K562 (cell line): ENCODE data around the gene TMEM217. TPM values are rescaled to one million over a fixed set of nuclear protein-coding genes. Genes with fewer than 3 reads are reported as not detected.

Experiments
- ADNP ChIP-seq: fragments of 200-800 bp; sonication (Bioruptor generic); IDR thresholded peaks from 2 replicates; pipeline ENCODE4 v1.6.1; 2016; ENCODE audit warnings: missing genetic modification characterization, missing compliant biosample characterization
- CUX1 ChIP-seq: fragments of 200-800 bp; sonication (Bioruptor generic); IDR thresholded peaks from 2 replicates; pipeline ENCODE4 v1.6.1; 2016; ENCODE audit warnings: missing genetic modification characterization, missing compliant biosample characterization
- HEY1 ChIP-seq: fragments of 250-450 bp; sonication (Bioruptor Pico); IDR thresholded peaks from 2 replicates; pipeline ENCODE4 v1.5.0; 2020; ENCODE audit warnings: mild to moderate bottlenecking, moderate library complexity, borderline replicate concordance
- MAX ChIP-seq: sonication (generic); formaldehyde crosslinking; IDR thresholded peaks from 2 replicates; pipeline ENCODE4 v1.9.0; 2022; ENCODE audit warnings: mild to moderate bottlenecking, missing genetic modification reagents
- MCM5 ChIP-seq: fragments of 450-650 bp; IDR thresholded peaks from 2 replicates; pipeline ENCODE4 v1.6.1; 2016; ENCODE audit warnings: low read depth
- MECOM ChIP-seq: fragments of 250-450 bp; sonication (Bioruptor Pico); IDR thresholded peaks from 2 replicates; pipeline ENCODE4 v1.8.0; 2022; ENCODE audit warnings: inconsistent platforms
- NCOA2 ChIP-seq, 2 experiments: fragments of 450-650 bp; IDR thresholded peaks; 2 replicates each; pipeline ENCODE4 v1.6.1; 2018; ENCODE audit warnings: mild to moderate bottlenecking in 2 of 2, moderate library complexity in 1 of 2; ENCODE audit not compliant: partially characterized antibody in 2 of 2
- NEUROD1 ChIP-seq: fragments of 150-350 bp; IDR thresholded peaks from 2 replicates; pipeline ENCODE4 v1.6.1; 2014; ENCODE audit warnings: borderline replicate concordance, low read length, low read depth; ENCODE audit not compliant: partially characterized antibody
- NFATC3 ChIP-seq: fragments of 450-650 bp; IDR thresholded peaks from 2 replicates; pipeline ENCODE4 v1.6.1; 2017; ENCODE audit warnings: mild to moderate bottlenecking
- NR3C1 ChIP-seq: sonication (generic); formaldehyde crosslinking; IDR thresholded peaks from 2 replicates; pipeline ENCODE4 v1.8.1; 2022; ENCODE audit warnings: missing genetic modification reagents
- PATZ1 ChIP-seq: fragments of 250-450 bp; sonication (Bioruptor Pico); IDR thresholded peaks from 2 replicates; pipeline ENCODE4 v1.5.0; 2020; ENCODE audit warnings: mild to moderate bottlenecking, borderline replicate concordance
- RBFOX2 ChIP-seq: fragments of 200-400 bp; formaldehyde crosslinking; IDR thresholded peaks from 2 replicates; pipeline ENCODE4 v1.6.1; 2017; ENCODE audit warnings: low read depth, mild to moderate bottlenecking, low read length, moderate library complexity
- SP2 ChIP-seq: IDR thresholded peaks from 2 replicates; pipeline ENCODE4 v1.6.1; 2011; ENCODE audit warnings: mild to moderate bottlenecking, low read depth, low read length, moderate library complexity; ENCODE audit not compliant: poor library complexity, severe bottlenecking; ENCODE audit errors: extremely low read depth
- TBL1XR1 ChIP-seq, 2 experiments: IDR thresholded peaks; 2 replicates each; pipeline ENCODE4 v1.6.1; 2012; ENCODE audit warnings: improper control_type of control experiment in 2 of 2, low read length in 2 of 2, mild to moderate bottlenecking in 1 of 2
- U2AF1 ChIP-seq: fragments of 200-400 bp; formaldehyde crosslinking; optimal IDR thresholded peaks from 2 replicates; pipeline ENCODE3; 2017; ENCODE audit warnings: mild to moderate bottlenecking, low read depth, low read length, moderate library complexity
- WHSC1 ChIP-seq: IDR thresholded peaks from one replicate; pipeline ENCODE4 v1.6.1; 2012; ENCODE audit warnings: low read length, control low read depth, inconsistent platforms
- YBX1 ChIP-seq: fragments of 450-650 bp; IDR thresholded peaks from 2 replicates; pipeline ENCODE4 v1.7.1; 2016; ENCODE audit warnings: mild to moderate bottlenecking
- ZNF212 ChIP-seq: fragments of 450-650 bp; formaldehyde crosslinking; IDR thresholded peaks from 2 replicates; pipeline ENCODE4 v1.4.0; 2020; ENCODE audit warnings: mild to moderate bottlenecking
- ZNF311 ChIP-seq: fragments of 250-450 bp; sonication (Bioruptor Pico); IDR thresholded peaks from 2 replicates; pipeline ENCODE4 v1.4.0; 2020; ENCODE audit warnings: mild to moderate bottlenecking, moderate library complexity
- ZNF445 ChIP-seq: fragments of 250-450 bp; sonication (Bioruptor Pico); IDR thresholded peaks from 2 replicates; pipeline ENCODE4 v1.4.0; 2020; ENCODE audit warnings: low read depth, mild to moderate bottlenecking, moderate library complexity
- ZNF583 ChIP-seq: fragments of 250-450 bp; sonication (Bioruptor Pico); IDR thresholded peaks from 2 replicates; pipeline ENCODE4 v1.4.0; 2020
- polyA plus RNA-seq, 8 experiments: library from polyadenylated mRNA; depleted of rRNA in 4 of 8; stranded (reverse) in 5 of 8; unstranded in 3 of 8; fragments of >200 nt; fragmentation: Nextera tagmentation in 2 of 8; fragmentation: Illumina TruSeq in 1 of 8; extraction: Ambion mirVana in 2 of 8; extraction: Trizol in 1 of 8; gene quantifications; 2 replicates each; pipeline versions ENCODE4 v1.2.1 to v1.2.3, GENCODE V29; 2011 to 2014; ENCODE audit warnings: inconsistent platforms in 1 of 8, missing spikeins in 1 of 8
- total RNA-seq, 7 experiments: library from RNA; depleted of rRNA in 6 of 7; stranded (reverse); fragments of >200 nt in 6 of 7; fragmentation: Illumina TruSeq in 2 of 7; extraction: Trizol in 2 of 7; gene quantifications; 2 replicates each; pipeline versions ENCODE4 v1.2.1 to v1.2.3, GENCODE V29; 2011 to 2021; ENCODE audit warnings: low replicate concordance in 1 of 7

TMEM217 gene
- total and polyA plus RNA-seq, 9 of the 15 experiments (the other 6 are each of a cell fraction or from before 2014, with no cell fraction given): 1.3 to 8.0 (median 1.9) TPM

- TF ChIP-seq CUX1 (CRISPR knock-in tag) (no peak), MAX (CRISPR knock-in tag) (no peak), ZNF311 (0 out of 2 replicates have a peak, but pooled peaks have one; percentile 48), NCOA2 (IDR thresholded peaks at IDR 0.05; ENCODE audit: partially characterized antibody in 2 of 2) (peak in 1 of 2 experiments; percentile 67), ZNF445 (CRISPR knock-in tag) (no peak), MCM5 (peak; percentile 95; the same call in 1 of the 2 replicates), NFATC3 (peak; percentile 80; the same call in 1 of the 2 replicates), YBX1 (0 out of 2 replicates have a peak, but pooled peaks have one; percentile 72), MECOM (CRISPR knock-in tag) (no peak; the same call in 1 of the 2 replicates), ZNF583 (CRISPR knock-in tag) (peak; percentile 87), U2AF1 (no peak), SP2 (no peak), WHSC1 (peak; percentile 24), ZNF212 (CRISPR knock-in tag) (no peak), NR3C1 (CRISPR knock-in tag) (no peak), NEUROD1 (no peak), PATZ1 (CRISPR knock-in tag) (0 out of 2 replicates have a peak, but pooled peaks have one; percentile 53), TBL1XR1 (IDR thresholded peaks at IDR 0.05; ENCODE audit: low read length in 2 of 2) (no peak), ADNP (tag) (peak; percentile 70), HEY1 (no peak), RBFOX2 (no peak)
Observed at GRCh38 chr6:37204014-37204751, 53.8 kb downstream of the TMEM217 start (continued).
